HepG2 (cell line): ENCODE measurements around the gene LYZL1. TPM values are rescaled to one million over a fixed set of nuclear protein-coding genes. Genes with fewer than 3 reads are reported as not detected.

ENCODE experiments used
- ATAC-seq: fragments of 200-7000 bp; cut with Tn5 transposase; 3 replicates; pipeline ENCODE4 v1.9.1; 2020; ENCODE audit warnings: mild to moderate bottlenecking, moderate library complexity
- BruUV-seq: library from RNA; stranded (reverse); fragments of 400-500 nt; replicated peaks from 2 replicates; lab custom pipeline; 2021; lab: Mats Ljungman, UMichigan
- CTCF ChIA-PET: fragments of 300-600 bp; formaldehyde crosslinking; extraction: SDS; loops from one replicate; lab custom pipeline; 2021; ENCODE audit warnings: low total read pairs, inconsistent platforms, low intra/inter-chr PET ratio; lab: Yijun Ruan, JAX
- POLR2A ChIA-PET: fragments of 350-600 bp; sonication (Branson Sonifier 250); formaldehyde crosslinking; loops from one replicate; lab custom pipeline; 2020; ENCODE audit warnings: antibody characterized with exemption, inconsistent platforms; lab: Yijun Ruan, JAX
- DNase-seq: peaks from one replicate; pipeline ENCODE4 v3.0.0-alpha.2; 2015; ENCODE audit warnings: low spot score
- FAIRE-seq: peaks from 3 replicates; lab custom pipeline; 2011; peaks lifted over from hg19 to GRCh38; lab: Jason Lieb, UNC
- H2AFZ ChIP-seq: one replicate; pipeline ENCODE4 v1.6.1; 2011; ENCODE audit warnings: low read length, inconsistent platforms
- H3K27ac ChIP-seq: fragments of 300-600 bp; 3 replicates; pipeline ENCODE4 v1.8.0; 2011; ENCODE audit warnings: mixed run types, mild to moderate bottlenecking, mixed read lengths, low read length, inconsistent platforms; ENCODE audit not compliant: insufficient read depth; ENCODE audit errors: extremely low read length
- H3K27me3 ChIP-seq, 2 experiments: fragments of 200-600 bp in 1 of 2; 2 replicates in 1 of 2; 3 replicates in 1 of 2; pipeline versions ENCODE4 v1.6.0 to v1.8.0; 2011; ENCODE audit warnings: low read length in 2 of 2, mild to moderate bottlenecking in 2 of 2, moderate library complexity in 2 of 2, inconsistent platforms in 1 of 2; ENCODE audit not compliant: insufficient read depth in 2 of 2, control insufficient read depth in 1 of 2
- H3K36me3 ChIP-seq, 2 experiments: fragments of 200-600 bp in 1 of 2; replicated peaks in 1 of 2; 2 replicates in 1 of 2; 3 replicates in 1 of 2; pipeline versions ENCODE4 v1.5.1 to v1.8.0; 2011; ENCODE audit warnings: low read length in 2 of 2, inconsistent platforms in 1 of 2; ENCODE audit not compliant: insufficient read depth in 2 of 2, control insufficient read depth in 1 of 2
- H3K4me1 ChIP-seq: 2 replicates; pipeline ENCODE4 v1.5.1; 2012; ENCODE audit warnings: low read length, inconsistent platforms; ENCODE audit not compliant: insufficient read depth
- H3K4me2 ChIP-seq: 2 replicates; pipeline ENCODE4 v1.6.0; 2011; ENCODE audit warnings: low read depth, low read length, inconsistent platforms
- H3K4me3 ChIP-seq, 3 experiments: fragments of 200-600 bp in 1 of 3; sonication (generic), shearing (Covaris generic) in 1 of 3; replicated peaks in 1 of 3; 2 replicates each; pipeline ENCODE4 v1.5.1; 2011 to 2016; ENCODE audit warnings: low read length in 3 of 3, inconsistent platforms in 2 of 3, low read depth in 2 of 3, mild to moderate bottlenecking in 2 of 3, control low read depth in 1 of 3, mixed read lengths in 1 of 3; ENCODE audit not compliant: insufficient read depth in 1 of 3
- H3K79me2 ChIP-seq: one replicate; pipeline ENCODE4 v1.6.1; 2011; ENCODE audit warnings: low read length, inconsistent platforms; ENCODE audit not compliant: insufficient read depth
- H3K9ac ChIP-seq: 2 replicates; pipeline ENCODE4 v1.6.0; 2011; ENCODE audit warnings: mild to moderate bottlenecking, low read depth, low read length, inconsistent platforms; ENCODE audit not compliant: insufficient read depth
- H3K9me3 ChIP-seq: 2 replicates; pipeline ENCODE4 v1.5.1; 2012; ENCODE audit warnings: mild to moderate bottlenecking, low read length
- H4K20me1 ChIP-seq: 2 replicates; pipeline ENCODE4 v1.6.0; 2011; ENCODE audit warnings: inconsistent platforms, mild to moderate bottlenecking, low read length, moderate library complexity; ENCODE audit not compliant: insufficient read depth
- GATAD1 ChIP-seq: IDR thresholded peaks from 2 replicates; pipeline ENCODE4 v1.6.1; 2016; ENCODE audit warnings: missing genetic modification reagents, missing compliant biosample characterization
- HNF4G ChIP-seq, 2 experiments: sonication (generic) in 1 of 2; formaldehyde crosslinking in 1 of 2; IDR thresholded peaks; 2 replicates each; pipeline versions ENCODE4 v1.4.0 to v1.6.1; 2011 to 2020; ENCODE audit warnings: borderline replicate concordance in 2 of 2, low read depth in 2 of 2, mild to moderate bottlenecking in 2 of 2, low read length in 1 of 2, missing genetic modification reagents in 1 of 2, moderate library complexity in 1 of 2
- KLF15 ChIP-seq: sonication (generic); formaldehyde crosslinking; IDR thresholded peaks from 2 replicates; pipeline ENCODE4 v1.8.1; 2023; ENCODE audit warnings: borderline replicate concordance, mild to moderate bottlenecking, inconsistent platforms, missing genetic modification reagents, mixed read lengths
- SIN3A ChIP-seq: IDR thresholded peaks from 2 replicates; pipeline ENCODE4 v1.6.1; 2011; ENCODE audit warnings: low read depth, mild to moderate bottlenecking, control low read depth, low read length, borderline replicate concordance
- ZNF3 ChIP-seq: IDR thresholded peaks from 2 replicates; pipeline ENCODE4 v1.7.0; 2017; ENCODE audit warnings: inconsistent platforms
- ZNF343 ChIP-seq: sonication (generic); formaldehyde crosslinking; IDR thresholded peaks from 2 replicates; pipeline ENCODE4 v1.4.0; 2020; ENCODE audit warnings: mild to moderate bottlenecking, missing genetic modification reagents
- ZNF788 ChIP-seq: sonication (generic); formaldehyde crosslinking; IDR thresholded peaks from 2 replicates; pipeline ENCODE4 v1.5.0; 2020; ENCODE audit warnings: mild to moderate bottlenecking, missing genetic modification reagents, borderline replicate concordance
- WGBS: methylation state at CpG from one replicate; pipeline ENCODE4 v1.1.6; 2017; ENCODE audit warnings: low lambda C conversion rate; 5-methylcytosine and 5-hydroxymethylcytosine counted together
- in situ Hi-C: cut with HindIII; loops from 2 replicates; pipeline ENCODE4 v1.10.0; 2017; ENCODE audit warnings: low pct_unique_long_range_greater_than_20kb; ENCODE audit not compliant: extremely low pct_ligation_motif_present
- intact Hi-C: fragments of 100-400 bp; cut with micrococcal nuclease; formaldehyde crosslinking; loops from one replicate; pipeline ENCODE4 v1.10.0; 2022; ENCODE audit not compliant: unreplicated experiment
- polyA plus RNA-seq, 8 experiments: library from polyadenylated mRNA; depleted of rRNA in 3 of 8; stranded (reverse) in 7 of 8; unstranded in 1 of 8; fragments of >200 nt; fragmentation: Illumina TruSeq in 4 of 8; extraction: Trizol in 4 of 8; gene quantifications; 2 replicates each; pipeline versions ENCODE4 v1.2.1 to v1.2.3, GENCODE V29; 2011 to 2016; ENCODE audit warnings: low read depth in 4 of 8, missing spikeins in 1 of 8, mixed read lengths in 1 of 8; ENCODE audit not compliant: insufficient read depth in 1 of 8
- total RNA-seq, 5 experiments: library from RNA; depleted of rRNA; stranded (reverse); fragments of >200 nt; fragmentation: Illumina TruSeq; extraction: Trizol; gene quantifications; 2 replicates each; pipeline ENCODE4 v1.2.3, GENCODE V29; 2016; ENCODE audit warnings: low read depth in 1 of 5
- TF ChIP-seq, protein P1 (sequence below): sonication (generic); formaldehyde crosslinking; IDR thresholded peaks from 2 replicates; pipeline ENCODE4 v1.5.0; 2020; ENCODE audit warnings: mild to moderate bottlenecking, missing genetic modification reagents, borderline replicate concordance

Gene LYZL1
- total and polyA plus RNA-seq, 2 of the 13 experiments (the other 11 are each of a cell fraction or from before 2014, with no cell fraction given): not detected

- TF ChIP-seq, protein P1, sequence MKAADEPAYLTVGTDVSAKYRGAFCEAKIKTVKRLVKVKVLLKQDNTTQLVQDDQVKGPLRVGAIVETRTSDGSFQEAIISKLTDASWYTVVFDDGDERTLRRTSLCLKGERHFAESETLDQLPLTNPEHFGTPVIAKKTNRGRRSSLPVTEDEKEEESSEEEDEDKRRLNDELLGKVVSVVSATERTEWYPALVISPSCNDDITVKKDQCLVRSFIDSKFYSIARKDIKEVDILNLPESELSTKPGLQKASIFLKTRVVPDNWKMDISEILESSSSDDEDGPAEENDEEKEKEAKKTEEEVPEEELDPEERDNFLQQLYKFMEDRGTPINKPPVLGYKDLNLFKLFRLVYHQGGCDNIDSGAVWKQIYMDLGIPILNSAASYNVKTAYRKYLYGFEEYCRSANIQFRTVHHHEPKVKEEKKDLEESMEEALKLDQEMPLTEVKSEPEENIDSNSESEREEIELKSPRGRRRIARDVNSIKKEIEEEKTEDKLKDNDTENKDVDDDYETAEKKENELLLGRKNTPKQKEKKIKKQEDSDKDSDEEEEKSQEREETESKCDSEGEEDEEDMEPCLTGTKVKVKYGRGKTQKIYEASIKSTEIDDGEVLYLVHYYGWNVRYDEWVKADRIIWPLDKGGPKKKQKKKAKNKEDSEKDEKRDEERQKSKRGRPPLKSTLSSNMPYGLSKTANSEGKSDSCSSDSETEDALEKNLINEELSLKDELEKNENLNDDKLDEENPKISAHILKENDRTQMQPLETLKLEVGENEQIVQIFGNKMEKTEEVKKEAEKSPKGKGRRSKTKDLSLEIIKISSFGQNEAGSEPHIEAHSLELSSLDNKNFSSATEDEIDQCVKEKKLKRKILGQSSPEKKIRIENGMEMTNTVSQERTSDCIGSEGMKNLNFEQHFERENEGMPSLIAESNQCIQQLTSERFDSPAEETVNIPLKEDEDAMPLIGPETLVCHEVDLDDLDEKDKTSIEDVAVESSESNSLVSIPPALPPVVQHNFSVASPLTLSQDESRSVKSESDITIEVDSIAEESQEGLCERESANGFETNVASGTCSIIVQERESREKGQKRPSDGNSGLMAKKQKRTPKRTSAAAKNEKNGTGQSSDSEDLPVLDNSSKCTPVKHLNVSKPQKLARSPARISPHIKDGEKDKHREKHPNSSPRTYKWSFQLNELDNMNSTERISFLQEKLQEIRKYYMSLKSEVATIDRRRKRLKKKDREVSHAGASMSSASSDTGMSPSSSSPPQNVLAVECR (CRISPR knock-in tag): no peak
- no peak for TF ChIP-seq SIN3A
- TF ChIP-seq, all 625 proteins: peak for 2
These were observed 45.1 kb upstream of the LYZL1 start (continued) for GRCh38 chr10:29243750-29244149.

DNA sequence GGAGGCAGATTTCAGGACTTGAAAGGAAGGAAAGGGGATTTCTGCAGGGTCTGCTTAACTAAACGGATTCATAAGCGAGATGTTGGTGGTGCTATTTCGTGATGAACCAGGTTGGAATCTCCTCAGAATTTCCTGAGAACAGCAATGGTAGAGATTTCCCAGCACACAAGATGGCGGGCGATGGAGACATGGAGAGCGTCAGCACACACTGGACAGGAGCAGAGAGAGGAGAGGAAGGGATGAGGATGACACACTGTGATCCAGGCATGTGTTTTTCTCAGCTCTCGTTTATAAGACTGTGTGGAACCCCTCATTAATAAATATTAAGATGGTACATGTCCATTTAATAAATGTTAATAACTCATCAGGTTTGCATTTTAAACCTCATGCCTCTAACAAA is 43.9 kb upstream of the LYZL1 start:
- WGBS: 46% methylated on average over 7 of the region's 7 CpGs
- in situ Hi-C loops (loop anchor here (10.0 kb wide), 1 partner anchor 130 kb away; no protein-coding TSS in a partner anchor), intact Hi-C loops (no loop called here)
- Histone ChIP-seq H3K9me3 (no peaks in the 10 kb centered on the region), H3K36me3 (no peaks in the 10 kb centered on the region)
- no peak for TF ChIP-seq ZNF3
- TF ChIP-seq HNF4G (IDR thresholded peaks at IDR 0.05; ENCODE audit: borderline replicate concordance, low read depth, low read length): no peak
- no peak for TF ChIP-seq HNF4G (CRISPR knock-in tag; IDR thresholded peaks at IDR 0.05; ENCODE audit: borderline replicate concordance, low read depth)
- no peak for TF ChIP-seq KLF15 (CRISPR knock-in tag)
- TF ChIP-seq ZNF343 (CRISPR knock-in tag): no peak
- no peak for TF ChIP-seq ZNF788 (CRISPR knock-in tag)
- TF ChIP-seq GATAD1 (CRISPR knock-in tag): no peak
- TF ChIP-seq, all 625 proteins: peak for 0
- no peak for ATAC-seq
- H4K20me1 ChIP-seq: no peaks in the 10 kb centered on the region
- H3K9ac ChIP-seq: no peak overlapping the region
- no peaks in the 10 kb centered on the region for H3K27me3 ChIP-seq
- H3K4me2 ChIP-seq: no peak overlapping the region
- no peaks in the 10 kb centered on the region for H3K79me2 ChIP-seq
- H3K27ac ChIP-seq: no peak overlapping the region
- no TSS peak for BruUV-seq
- H2AFZ ChIP-seq: no peak overlapping the region
- no peak for DNase-seq
- H3K4me1 ChIP-seq: no peaks in the 10 kb centered on the region
- POLR2A ChIA-PET: no interaction called here
- CTCF ChIA-PET: no interaction called here
- no peak overlapping the region for H3K4me3 ChIP-seq
- no peak for FAIRE-seq
